RKO (cell line): ENCODE data around the gene PRR12.

Source experiments
- DNase-seq: peaks from one replicate; pipeline ENCODE4 v3.0.0-alpha.2; 2016; ENCODE audit warnings: low spot score

The PRR12 gene

DNA sequence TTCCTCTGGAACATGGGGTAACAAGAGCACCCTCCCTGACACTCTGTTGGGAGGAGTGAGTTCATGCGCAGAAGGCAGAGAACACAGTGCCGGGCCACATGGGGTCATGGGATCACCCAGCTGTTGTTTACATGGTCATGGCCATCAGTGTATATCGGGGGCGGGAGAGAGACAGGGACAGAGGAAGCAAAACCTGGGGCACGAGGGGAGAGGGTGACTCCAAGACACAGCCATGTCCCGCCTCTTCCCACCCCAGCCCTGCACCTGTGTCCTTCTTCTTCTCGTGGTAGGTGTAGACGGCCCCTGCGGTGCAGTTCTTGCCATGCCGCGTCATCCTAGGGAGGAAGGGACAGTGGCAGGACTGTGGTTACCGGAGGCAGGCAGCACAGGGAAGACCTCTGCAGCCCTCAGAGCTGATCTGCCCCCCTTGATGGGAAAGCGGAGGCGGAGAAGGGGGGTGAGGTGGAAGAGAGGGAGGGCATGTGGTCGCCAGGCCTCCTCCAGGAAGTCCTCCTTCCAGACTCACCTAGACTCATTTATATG lies 30.6 kb upstream of the PRR12 start:
- DNase-seq = no peak

DNA sequence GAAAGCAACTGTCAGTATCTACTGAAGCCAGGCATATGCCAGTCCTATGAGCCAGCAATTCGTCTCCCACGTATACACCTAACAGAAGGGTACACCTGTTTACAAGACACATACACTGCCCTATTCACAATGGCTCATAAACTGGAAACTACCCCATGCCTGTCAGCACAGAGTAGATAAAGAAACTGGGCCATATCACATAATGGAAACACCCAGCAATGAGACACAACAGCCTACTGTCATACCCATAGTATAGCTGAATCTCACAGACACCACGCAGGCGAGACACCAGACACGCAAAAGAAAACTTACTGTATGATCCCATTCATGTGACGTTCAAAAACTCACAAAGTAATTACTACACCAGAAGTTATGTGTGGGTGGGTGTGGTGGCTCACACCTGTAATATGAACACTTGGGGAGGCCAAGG lies 26.4 kb upstream of the PRR12 start:
- no peak for DNase-seq

DNA sequence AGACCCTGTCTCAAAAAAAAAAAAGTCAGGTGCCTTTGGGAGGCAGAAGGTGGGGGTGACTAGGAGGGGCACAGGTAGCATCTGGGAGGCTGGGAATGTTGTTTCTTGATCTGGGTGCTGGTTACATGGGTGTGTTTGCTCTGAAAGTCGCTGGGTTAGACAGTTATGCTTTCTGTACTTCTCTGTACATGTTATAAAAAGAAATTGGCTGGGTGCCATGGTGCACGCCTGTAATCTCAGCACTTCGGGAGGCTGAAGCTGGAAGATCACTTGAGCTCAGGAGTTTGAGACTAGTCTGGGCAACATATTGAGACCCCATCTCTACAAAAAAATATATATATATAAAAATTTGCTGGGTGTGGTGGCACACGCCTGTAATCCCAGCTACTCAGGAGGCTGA lies 25.7 kb upstream of the PRR12 start:
- no peak for DNase-seq

DNA sequence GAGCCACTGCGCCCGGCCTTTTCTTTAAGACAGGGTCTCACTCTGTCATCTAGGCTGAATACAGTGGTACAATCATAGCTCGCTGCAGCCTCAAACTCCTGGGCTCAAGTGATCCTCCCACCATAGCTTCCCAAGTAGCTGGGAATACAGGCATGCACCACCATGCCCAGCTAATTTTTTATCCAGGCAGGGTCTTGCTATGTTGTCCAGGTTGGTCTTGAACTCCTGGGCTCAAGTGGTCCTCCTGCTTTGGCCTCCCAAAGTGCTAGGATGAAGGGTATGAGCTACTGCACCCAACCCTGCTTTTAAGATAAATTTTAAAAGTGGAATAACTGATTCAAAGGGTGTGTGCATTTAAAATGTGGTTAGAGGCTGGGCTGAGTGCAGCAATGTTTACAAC lies 24.7 kb upstream of the PRR12 start:
- no peak for DNase-seq

DNA sequence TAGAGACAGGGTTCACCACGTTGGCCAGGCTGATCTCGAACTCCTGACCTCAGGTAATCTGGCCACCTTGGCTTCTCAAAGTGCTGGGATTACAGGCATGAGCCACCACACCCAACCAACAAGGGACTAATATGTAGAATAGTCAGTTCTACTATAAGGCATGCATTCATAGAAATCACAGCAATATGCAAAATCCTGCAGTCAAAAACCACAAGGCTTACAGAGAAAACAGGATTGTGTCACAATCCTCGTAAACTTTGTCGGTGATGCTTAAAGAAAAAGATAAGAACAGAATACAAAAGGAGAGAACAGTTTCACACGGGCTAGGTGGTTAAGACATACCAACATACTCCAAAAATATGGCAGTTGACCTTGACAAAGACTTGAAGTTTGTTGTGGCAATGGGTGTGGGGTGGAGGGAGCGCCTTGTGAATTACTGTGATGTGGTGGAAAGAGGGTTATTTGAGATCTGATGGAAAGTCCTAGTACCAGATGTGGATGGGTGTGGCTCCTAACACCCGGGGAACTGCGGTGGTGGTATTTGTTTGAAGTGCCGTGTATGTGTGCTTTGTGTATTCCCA lies 23.0 kb upstream of the PRR12 start:
- DNase-seq = no peak

DNA sequence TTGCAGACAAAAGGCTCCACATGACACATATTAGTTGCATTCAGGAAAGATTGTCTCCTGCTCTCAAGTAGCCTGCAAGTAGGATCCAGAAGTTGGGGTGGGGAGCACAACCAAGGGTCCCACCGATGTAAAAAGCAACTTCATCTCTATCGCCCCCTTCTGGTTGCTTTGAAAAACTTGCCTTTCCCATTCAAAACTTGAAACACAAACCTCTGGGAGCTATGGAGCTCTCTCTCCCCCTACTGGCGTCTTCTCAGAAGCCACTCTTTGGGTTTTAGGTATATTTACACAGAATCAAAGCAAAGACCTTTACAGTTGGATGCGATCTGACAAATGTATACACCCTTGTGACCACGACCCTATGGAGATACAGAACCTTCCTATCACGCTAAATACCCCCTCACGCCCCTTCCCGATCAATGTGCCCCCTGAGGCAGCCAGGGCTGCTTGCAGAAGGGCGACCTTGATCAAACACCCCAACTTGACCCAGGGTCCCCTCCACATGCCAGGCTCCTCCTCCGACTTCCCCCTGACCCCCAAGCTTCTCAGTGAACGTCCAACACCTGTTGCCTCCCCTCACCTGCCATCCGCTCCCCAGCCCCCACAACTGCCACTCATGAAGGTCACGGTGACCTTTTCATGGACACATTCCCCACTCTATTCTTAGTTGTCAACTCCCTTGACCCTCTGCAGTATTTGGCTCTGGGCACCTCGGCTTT lies 20.7 kb upstream of the PRR12 start:
- DNase-seq = peak; percentile 89

DNA sequence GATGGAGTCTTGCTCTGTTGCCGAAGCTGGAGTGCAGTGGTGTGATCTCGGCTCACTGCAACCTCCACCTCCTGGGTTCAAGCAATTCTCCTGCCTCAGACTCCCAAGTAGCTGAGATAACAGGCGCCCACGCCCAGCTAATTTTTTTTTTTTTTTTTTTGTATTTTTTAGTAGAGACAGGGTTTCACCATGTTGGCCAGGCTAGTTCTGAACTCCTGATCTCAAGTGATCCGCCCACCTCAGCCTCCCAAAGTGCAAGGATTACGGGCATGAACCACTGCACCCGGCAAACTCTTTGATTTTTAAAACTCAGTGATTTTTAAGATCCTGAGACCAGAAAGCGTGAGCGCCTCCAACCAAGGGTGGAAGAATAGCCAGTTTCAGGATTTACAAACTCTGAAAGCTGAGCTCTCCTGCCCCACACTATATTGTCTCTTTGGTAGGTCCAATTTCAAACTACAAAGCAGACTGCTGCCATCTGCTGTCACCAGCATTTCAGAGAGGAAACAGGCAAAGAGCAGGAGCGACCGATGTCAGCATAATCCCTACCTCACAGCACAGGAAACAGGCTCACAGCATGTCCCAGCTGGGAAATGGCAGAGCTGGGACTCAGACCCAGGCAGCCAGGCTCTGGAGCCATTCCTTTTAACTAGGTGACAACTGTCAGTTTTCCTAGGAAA lies 19.8 kb upstream of the PRR12 start:
- peak; percentile 44 for DNase-seq

DNA sequence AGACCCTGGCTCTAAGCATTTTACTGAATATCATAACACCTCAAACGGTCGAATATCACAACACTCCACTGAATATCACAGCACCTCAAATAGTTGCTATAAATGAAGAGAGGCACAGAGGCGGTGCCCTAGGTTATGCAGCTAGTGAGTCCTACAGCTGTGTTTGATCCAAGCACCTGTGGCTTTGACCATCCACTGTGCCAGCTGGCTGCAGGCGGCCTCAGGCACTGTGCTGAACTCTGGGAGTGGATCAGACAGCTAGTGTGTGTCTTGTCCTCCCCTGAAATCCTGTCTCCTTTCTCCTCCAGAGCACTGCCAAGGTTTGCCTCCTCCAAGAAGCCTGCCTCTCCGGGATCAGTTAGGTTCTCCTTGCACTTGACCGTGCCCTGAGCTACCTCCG lies 18.0 kb upstream of the PRR12 start:
- DNase-seq = no peak

DNA sequence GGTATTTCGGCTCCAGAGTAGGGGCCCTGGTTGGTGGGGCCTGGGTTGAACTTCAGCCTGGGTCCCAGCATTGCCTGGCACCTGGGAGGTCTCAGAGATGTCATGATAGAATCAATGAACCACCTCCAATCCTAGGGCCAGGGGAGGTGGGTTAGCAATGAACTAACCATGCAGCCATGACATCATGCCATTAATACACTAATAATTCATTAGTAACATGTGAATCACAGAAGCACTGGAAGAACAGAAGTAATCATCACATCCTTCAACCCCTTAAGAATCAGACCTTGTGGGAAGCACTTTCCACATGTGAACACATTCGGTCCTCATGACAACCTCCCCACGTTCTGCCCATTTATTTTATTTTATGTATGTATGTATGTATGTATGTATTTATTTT lies 17.6 kb upstream of the PRR12 start:
- no peak for DNase-seq

DNA sequence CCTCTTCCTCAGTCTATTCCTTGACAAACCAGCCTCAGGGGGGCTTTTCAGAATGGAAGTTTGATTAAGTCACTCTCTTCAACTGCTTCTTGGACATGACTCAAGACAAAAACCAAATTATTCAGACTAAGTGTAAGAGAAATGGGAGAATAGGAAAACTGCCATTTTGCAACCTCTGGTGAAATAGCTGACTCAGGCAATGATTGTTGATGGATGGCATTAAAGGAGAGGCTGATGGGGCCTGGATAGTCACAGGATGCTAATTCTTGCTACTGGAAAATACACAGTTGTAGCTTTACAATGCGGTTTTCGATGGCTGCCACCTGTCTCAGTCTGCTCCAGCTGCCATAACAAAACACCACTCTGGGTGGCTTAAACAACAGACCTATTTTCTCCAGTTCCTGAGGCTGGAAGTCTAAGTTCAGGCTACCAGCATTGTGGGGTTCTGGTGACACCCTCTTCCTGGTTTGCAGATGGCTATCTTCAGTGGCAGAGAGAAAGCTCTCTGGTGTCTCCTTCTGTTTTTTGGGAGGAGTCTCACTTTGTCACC lies 16.7 kb upstream of the PRR12 start:
- no peak for DNase-seq

DNA sequence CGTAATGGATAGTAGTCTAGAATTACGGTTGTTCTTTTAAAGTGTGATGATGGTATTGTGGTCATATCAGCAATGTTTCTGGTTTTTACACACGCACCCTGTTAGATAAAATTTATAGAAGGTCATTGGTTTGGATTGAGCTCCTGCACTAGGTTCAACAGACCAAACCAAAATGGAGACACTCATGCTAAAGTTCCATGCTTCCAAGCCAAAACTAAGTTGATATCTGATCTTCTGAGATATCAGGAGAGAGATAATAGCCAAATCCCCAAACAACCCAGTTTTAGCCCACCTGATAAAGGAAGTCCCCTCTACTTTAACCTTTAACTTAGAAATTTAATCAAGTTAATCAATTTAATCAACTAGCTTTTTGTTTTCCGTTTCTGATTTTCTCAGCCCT lies 11.8 kb upstream of the PRR12 start:
- no peak for DNase-seq

DNA sequence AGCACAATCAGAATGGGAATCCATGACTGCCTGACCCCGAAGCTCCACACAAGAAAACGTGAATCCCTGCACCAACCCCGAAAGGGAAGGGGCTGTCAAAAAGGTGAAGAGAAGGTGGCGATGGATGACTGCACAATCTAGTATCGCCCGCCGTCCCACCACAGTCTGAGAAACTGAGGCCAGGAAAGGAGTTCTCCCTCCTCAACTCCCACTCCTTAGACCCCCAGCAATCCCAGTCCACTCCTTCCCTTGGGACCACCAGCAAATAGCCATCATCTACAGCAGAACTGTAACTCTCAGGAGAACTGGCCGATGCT lies 11.1 kb upstream of the PRR12 start:
- no peak for DNase-seq

DNA sequence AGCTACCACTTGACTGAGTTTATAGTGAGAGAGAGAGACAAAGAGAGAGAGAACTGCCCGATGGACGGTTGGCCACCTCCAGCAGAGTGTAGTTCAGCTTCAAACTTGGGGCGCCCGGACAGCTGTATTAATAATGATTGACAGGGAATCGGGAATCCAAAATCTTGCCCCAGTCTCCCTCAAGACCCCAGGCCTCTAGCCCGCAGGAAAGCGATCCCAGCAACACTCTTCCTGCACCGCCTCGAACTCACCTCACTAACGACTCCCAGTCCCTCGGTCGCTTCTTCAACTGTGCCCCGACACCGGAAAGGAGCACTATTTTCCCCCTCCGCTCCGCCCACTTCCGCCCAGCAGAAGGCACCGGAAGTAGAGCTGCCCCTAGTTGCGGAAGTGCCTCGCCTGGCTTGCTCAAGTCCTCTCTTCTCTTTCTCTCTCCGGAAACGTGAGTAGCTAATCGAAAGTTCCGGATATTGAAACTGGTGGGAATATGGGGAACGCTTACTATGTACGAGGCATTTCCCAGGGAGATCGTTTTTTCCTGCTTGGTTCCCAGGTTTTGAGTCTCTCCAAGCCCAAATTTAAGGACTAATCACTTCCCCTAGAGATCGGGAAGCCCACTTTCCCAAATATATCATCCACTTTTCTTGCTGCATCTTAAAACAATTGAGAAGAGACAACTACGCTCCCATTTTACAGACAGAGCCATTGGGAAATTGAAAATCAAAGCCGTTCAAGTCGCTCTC lies 10.5 kb upstream of the PRR12 start, which contains the start of gene NOSIP:
Gene NOSIP (minus strand): TSS at position 293 of the 743 bp plus-strand sequence. CDS start 19,865 bp downstream, outside the sequence.
- peak; percentile 97 for DNase-seq

DNA sequence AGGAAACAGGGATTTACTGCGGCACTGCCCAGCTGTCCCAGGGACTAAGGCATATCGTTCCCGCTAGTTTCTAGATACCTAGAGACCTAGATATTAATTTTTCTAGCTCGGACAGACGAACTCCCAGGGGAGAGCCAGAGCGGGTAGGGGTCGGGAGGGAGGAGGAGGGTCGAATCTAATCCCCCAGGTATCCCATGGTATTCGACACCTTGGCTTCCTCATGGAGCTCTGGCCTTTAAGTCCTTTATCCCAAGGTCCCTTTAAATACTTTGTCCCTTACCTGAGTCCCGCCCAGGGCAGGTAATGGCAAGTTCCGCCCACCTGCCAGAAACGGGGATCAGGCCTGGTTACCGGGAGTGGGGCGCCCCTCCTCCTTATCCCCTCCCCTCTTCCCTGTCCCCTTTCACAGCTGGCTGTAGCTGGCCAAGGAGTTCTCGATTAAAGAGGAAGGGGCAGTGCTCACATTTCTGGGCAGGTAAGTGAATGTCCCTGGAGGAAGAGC lies 9.9 kb upstream of the PRR12 start, which contains the start of gene PRRG2:
Gene PRRG2 (plus strand): TSS at position 310 of the 502 bp plus-strand sequence. CDS start 1,904 bp downstream, outside the sequence.
- DNase-seq = no peak

DNA sequence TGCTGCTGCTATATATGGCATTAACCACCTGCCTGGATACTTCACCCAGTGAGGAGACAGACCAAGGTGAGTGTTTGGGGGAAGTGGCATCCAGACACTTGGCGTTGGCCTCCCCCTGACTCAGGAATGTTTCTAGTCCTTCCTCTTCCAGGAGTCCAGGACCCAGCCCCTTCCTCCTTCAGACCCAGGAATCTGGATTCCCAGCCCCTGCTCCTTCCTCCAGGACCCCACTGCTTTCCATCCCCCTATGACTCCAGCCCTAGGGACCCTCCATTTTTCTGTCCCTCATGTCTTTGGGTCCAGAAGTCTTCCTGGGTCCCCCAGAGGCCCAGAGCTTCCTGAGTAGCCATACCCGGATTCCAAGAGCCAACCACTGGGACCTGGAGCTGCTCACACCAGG lies 7.7 kb upstream of the PRR12 start:
- DNase-seq = no peak

DNA sequence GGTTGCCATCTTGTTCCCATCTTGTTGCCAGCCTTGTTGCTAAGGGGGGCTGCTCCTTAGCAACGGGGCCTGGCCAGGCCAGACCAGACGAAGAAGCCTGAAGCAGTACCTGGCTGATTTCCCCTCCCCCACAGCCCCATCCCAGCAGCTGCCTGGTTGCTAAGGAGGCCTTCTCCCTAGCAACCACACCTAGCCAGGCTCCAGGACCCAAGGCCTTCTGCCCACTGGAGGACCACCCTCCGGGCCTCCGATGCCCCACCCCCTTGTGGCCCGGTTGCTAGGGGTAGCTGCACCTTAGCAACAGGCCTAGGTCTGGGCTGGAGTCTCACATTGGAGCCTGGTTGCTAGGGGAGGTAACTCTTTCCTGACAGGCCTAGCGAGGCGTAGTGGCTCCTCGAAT lies 6.0 kb upstream of the PRR12 start:
- no peak for DNase-seq

DNA sequence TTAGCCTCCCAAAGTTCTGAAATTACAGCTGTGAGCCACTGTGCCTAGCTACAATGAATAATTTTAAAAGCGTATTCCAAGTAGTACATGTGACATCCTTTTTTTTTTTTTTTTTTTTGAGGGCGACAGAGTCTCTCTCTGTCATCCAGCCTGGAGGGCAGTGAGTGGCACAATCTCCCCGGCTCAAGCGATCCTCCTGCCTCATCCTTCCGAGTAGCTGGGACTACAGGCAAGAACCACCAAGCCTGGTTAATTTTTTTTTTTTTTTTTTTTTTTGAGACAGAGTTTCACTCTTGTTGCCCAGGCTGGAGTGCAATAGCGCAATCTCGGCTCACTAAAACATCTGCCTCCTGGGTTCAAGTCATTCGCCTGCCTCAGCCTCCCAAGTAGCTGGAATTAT lies 3.8 kb upstream of the PRR12 start:
- no peak for DNase-seq

DNA sequence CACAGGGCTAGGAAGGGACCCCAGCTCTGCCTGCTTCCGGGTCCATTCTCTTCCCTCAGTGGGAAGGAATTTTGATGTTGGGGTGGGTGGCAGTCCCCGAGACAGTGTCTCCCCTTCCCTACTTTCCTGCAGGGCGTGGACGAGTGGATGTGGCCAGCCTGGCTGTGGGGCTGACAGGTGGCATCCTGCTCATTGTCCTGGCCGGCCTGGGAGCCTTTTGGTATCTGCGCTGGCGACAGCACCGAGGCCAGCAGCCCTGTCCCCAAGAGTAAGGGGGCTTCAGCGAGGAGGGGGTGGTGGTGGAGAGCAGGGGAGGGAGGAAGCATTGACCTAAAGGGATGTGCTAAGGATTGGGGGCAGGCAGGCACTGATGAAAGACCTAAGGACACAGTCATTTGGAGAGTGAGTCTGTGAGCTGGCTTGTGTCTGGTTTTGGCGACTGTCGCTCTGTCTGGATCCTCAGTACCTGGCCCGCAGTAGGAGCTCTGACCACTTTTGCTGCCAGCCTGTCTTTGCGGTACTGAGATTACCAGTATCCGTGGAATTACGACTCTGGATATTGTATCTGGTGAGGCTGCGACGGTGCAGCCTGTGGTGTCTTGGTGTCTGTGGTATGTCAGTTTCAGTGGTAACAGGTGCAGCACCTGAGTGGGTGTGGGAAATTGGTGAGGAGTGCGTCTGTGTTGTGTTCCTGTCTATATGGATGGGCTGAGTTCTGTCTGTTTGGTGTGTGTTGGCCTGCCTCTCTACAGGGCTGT lies 2.4 kb upstream of the PRR12 start:
- DNase-seq = no peak

DNA sequence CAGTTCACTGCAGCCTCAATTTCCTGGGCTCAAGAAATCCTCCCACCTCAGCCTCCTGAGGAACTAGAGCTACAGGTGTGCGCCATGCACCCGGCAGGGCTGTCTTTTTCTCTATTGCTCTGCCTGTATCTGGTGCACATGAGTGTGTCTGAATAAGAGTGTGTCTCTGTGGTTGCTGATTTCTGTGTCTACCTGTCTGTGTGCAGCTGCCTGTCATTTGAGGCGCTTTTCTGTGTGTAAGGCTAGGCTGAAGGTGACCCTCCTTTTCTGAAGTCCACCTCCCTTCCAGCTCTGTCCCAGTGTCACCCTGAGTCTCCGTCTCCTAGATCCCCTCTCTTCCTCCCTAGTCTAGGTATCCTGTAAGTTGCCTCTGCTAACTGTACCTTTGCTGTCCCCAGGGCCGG lies 1.5 kb upstream of the PRR12 start:
- DNase-seq = no peak

DNA sequence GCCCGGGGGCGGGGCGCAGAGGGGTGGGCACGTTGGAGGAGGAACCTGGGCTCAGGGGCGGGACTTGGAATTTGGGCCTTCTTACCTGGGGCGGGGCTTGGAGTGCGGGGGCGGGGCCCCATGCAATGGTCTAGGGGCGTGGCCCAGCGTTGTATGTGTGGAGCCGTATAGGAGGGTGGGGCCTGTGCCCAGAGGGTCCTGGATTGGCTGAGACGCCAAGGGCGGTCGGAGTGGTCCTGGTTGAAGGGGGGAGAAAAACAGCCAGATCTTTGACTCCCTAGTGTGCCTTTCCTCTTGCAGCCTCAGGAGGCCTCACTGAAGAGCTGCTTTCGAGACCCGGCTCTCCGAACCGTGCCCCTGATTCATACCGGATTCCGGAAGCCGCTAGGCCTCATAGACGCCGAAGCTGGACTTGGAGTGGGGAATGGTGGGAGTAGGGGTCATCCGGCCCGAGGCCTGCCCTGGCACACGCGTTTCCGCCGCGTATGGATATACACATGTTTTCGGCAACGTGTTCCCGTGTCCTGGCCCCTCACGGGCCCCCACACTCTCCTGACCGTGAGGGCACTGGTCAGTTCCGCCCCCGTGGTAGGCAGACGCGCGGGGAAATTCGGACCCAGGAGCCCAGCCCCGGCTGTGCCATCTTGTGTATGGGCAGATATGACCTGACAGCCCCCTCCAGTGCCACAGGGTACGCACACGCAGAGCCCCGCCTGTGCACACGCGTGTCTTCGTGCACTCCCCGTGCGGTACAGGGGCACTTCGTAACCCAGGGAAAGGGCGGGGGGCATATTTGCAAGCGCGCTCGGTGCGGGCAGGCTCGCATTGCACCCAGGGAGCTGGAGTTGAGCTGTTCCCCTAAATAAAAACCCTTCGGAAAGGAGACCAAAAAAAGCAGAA lies 661 bp upstream of the PRR12 start:
- DNase-seq = peak; percentile 96
